ENCODE measurements around the gene AKTIP.

DNA sequence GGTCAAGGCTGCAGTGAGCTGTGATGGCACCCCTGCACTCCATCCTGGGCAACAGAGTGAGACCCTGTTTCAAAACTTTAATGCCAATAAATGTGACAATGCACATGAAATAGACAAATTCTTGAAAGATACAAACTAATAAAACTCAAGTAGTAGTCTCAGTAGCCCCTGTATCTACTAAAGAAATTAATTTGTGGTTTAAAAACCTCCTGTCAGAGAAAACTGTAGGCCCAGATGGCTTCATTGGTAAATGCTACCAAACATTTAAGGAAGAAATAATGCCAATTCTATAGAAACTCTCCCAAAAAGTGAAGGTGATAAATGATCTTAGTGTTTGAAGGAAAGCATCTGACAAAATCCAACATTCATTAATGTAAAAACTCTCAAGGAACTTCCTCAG lies 16.8 kb downstream of the AKTIP start:
- no peak for TF ChIP-seq POLR2AphosphoS5 (IDR thresholded peaks at IDR 0.05; ENCODE audit: low read depth, low read length)
- TF ChIP-seq, protein P1, sequence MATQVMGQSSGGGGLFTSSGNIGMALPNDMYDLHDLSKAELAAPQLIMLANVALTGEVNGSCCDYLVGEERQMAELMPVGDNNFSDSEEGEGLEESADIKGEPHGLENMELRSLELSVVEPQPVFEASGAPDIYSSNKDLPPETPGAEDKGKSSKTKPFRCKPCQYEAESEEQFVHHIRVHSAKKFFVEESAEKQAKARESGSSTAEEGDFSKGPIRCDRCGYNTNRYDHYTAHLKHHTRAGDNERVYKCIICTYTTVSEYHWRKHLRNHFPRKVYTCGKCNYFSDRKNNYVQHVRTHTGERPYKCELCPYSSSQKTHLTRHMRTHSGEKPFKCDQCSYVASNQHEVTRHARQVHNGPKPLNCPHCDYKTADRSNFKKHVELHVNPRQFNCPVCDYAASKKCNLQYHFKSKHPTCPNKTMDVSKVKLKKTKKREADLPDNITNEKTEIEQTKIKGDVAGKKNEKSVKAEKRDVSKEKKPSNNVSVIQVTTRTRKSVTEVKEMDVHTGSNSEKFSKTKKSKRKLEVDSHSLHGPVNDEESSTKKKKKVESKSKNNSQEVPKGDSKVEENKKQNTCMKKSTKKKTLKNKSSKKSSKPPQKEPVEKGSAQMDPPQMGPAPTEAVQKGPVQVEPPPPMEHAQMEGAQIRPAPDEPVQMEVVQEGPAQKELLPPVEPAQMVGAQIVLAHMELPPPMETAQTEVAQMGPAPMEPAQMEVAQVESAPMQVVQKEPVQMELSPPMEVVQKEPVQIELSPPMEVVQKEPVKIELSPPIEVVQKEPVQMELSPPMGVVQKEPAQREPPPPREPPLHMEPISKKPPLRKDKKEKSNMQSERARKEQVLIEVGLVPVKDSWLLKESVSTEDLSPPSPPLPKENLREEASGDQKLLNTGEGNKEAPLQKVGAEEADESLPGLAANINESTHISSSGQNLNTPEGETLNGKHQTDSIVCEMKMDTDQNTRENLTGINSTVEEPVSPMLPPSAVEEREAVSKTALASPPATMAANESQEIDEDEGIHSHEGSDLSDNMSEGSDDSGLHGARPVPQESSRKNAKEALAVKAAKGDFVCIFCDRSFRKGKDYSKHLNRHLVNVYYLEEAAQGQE (IDR thresholded peaks at IDR 0.05; ENCODE audit: insufficient read depth in 1 of 2, low read depth in 2 of 2, low read length in 2 of 2) = no peak
- no peak for TF ChIP-seq TAF1 (IDR thresholded peaks at IDR 0.05; ENCODE audit: borderline replicate concordance, insufficient read depth, low read length)
- TF ChIP-seq SIN3A (IDR thresholded peaks at IDR 0.05; ENCODE audit: borderline replicate concordance, insufficient read depth, low read length) = no peak

Data from PFSK-1 (cell line).